K562 (cell line): ENCODE results near the gene MAMDC2.

Experiments used
- ARID2 ChIP-seq: fragments of 450-650 bp; IDR thresholded peaks from 2 replicates; pipeline ENCODE4 v1.6.1; 2017; ENCODE audit warnings: antibody characterized with exemption, mild to moderate bottlenecking
- CBX2 ChIP-seq: fragments of 200-600 bp; sonication (generic); IDR thresholded peaks from one replicate; pipeline ENCODE4 v1.6.1; 2012; ENCODE audit warnings: mild to moderate bottlenecking, low read length, inconsistent platforms; ENCODE audit not compliant: insufficient read depth, poor library complexity, severe bottlenecking
- CGGBP1 ChIP-seq: fragments of 250-450 bp; sonication (Bioruptor Pico); IDR thresholded peaks from 2 replicates; pipeline ENCODE4 v1.9.0; 2021; ENCODE audit warnings: mild to moderate bottlenecking
- COPS2 ChIP-seq: fragments of 450-650 bp; conservative IDR thresholded peaks from 2 replicates; pipeline ENCODE4 v1.6.1; 2016; ENCODE audit warnings: mild to moderate bottlenecking, moderate library complexity
- CTCF ChIP-seq, 3 experiments: IDR thresholded peaks in 2 of 3; conservative IDR thresholded peaks in 1 of 3; 2 replicates each; pipeline ENCODE4 v1.5.1; 2011 to 2012; ENCODE audit warnings: low read length in 3 of 3, mild to moderate bottlenecking in 3 of 3, control low read depth in 2 of 3, improper control_type of control experiment in 1 of 3, inconsistent platforms in 1 of 3, low read depth in 1 of 3, mixed read lengths in 1 of 3, moderate library complexity in 1 of 3; ENCODE audit not compliant: insufficient read depth in 2 of 3
- EZH2 ChIP-seq: IDR thresholded peaks from 2 replicates; pipeline ENCODE4 v1.6.1; 2012; ENCODE audit warnings: low read depth, mild to moderate bottlenecking, inconsistent platforms, low read length, borderline replicate concordance
- HDAC6 ChIP-seq: IDR thresholded peaks from 2 replicates; pipeline ENCODE4 v1.6.1; 2012; ENCODE audit warnings: low read depth, mild to moderate bottlenecking, control low read depth, inconsistent platforms, low read length, moderate library complexity
- KDM4B ChIP-seq, 2 experiments: fragments of 450-650 bp in 1 of 2; sonication (generic) in 1 of 2; IDR thresholded peaks; 2 replicates each; pipeline ENCODE4 v1.6.1; 2016 to 2017; ENCODE audit warnings: borderline replicate concordance in 2 of 2, antibody characterized with exemption in 1 of 2, low read depth in 1 of 2, mild to moderate bottlenecking in 1 of 2
- TGIF2 ChIP-seq: sonication (generic); formaldehyde crosslinking; IDR thresholded peaks from 2 replicates; pipeline ENCODE4 v1.8.1; 2022; ENCODE audit warnings: mild to moderate bottlenecking, missing genetic modification reagents, moderate library complexity
- TF ChIP-seq, protein P1 (sequence below), 2 experiments: fragments of 450-650 bp; formaldehyde crosslinking in 1 of 2; IDR thresholded peaks; 2 replicates each; pipeline versions ENCODE4 v1.4.0 to v1.6.1; 2014 to 2020; ENCODE audit warnings: mild to moderate bottlenecking in 2 of 2, borderline replicate concordance in 1 of 2, low read depth in 1 of 2

GRCh38 chr9:70108181-70108580, 64.5 kb downstream of the MAMDC2 start:
- TF ChIP-seq CBX2 (no peak), EZH2 (no peak), CGGBP1 (CRISPR knock-in tag) (no peak), COPS2 (no peak), TGIF2 (no peak), HDAC6 (no peak), CTCF (IDR thresholded peaks at IDR 0.05 in 2 of 3, conservative IDR thresholded peaks at IDR 0.05 in 1 of 3; ENCODE audit: insufficient read depth in 2 of 3, low read depth in 1 of 3, low read length in 3 of 3) (no peak), ARID2 (no peak), KDM4B (IDR thresholded peaks at IDR 0.05; ENCODE audit: borderline replicate concordance in 2 of 2, low read depth in 1 of 2) (no peak)
- TF ChIP-seq, protein P1, sequence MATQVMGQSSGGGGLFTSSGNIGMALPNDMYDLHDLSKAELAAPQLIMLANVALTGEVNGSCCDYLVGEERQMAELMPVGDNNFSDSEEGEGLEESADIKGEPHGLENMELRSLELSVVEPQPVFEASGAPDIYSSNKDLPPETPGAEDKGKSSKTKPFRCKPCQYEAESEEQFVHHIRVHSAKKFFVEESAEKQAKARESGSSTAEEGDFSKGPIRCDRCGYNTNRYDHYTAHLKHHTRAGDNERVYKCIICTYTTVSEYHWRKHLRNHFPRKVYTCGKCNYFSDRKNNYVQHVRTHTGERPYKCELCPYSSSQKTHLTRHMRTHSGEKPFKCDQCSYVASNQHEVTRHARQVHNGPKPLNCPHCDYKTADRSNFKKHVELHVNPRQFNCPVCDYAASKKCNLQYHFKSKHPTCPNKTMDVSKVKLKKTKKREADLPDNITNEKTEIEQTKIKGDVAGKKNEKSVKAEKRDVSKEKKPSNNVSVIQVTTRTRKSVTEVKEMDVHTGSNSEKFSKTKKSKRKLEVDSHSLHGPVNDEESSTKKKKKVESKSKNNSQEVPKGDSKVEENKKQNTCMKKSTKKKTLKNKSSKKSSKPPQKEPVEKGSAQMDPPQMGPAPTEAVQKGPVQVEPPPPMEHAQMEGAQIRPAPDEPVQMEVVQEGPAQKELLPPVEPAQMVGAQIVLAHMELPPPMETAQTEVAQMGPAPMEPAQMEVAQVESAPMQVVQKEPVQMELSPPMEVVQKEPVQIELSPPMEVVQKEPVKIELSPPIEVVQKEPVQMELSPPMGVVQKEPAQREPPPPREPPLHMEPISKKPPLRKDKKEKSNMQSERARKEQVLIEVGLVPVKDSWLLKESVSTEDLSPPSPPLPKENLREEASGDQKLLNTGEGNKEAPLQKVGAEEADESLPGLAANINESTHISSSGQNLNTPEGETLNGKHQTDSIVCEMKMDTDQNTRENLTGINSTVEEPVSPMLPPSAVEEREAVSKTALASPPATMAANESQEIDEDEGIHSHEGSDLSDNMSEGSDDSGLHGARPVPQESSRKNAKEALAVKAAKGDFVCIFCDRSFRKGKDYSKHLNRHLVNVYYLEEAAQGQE (IDR thresholded peaks at IDR 0.05; ENCODE audit: borderline replicate concordance), result no peak
- TF ChIP-seq, protein P1 (CRISPR knock-in tag; IDR thresholded peaks at IDR 0.05; ENCODE audit: low read depth), result no peak
